ENCODE data around the gene SIRT5.

The SIRT5 gene

GRCh38 chr6:13574571-13575376, at the start of gene SIRT5:
Gene SIRT5, plus strand, starts transcription at chr6:13574601. Its CDS starts 9,510 bp downstream, at chr6:13584111.
- peaks cover 19% of the 10 kb centered on the region for H3K36me3 Mint-ChIP-seq (ENCODE audit: low read depth)

GRCh38 chr6:13524801-13525508, 49.4 kb upstream of the SIRT5 start:
- no peaks in the 10 kb centered on the region for H3K9me3 Mint-ChIP-seq
- H3K27ac Mint-ChIP-seq = no peak overlapping the region
- H3K4me3 Mint-ChIP-seq = no peak overlapping the region
- H3K36me3 Mint-ChIP-seq (ENCODE audit: low read depth) = no peaks in the 10 kb centered on the region
- DNase-seq = no peak
- H3K27me3 Mint-ChIP-seq = no peaks in the 10 kb centered on the region
- peaks cover 16% of the 10 kb centered on the region for H3K4me1 Mint-ChIP-seq (ENCODE audit: low read depth)

More at GRCh38 chr6:13574571-13575376, at the start of gene SIRT5:
- DNase-seq = peak; percentile 86
- Mint-ChIP-seq H3K27ac (peak within 1 kb of the TSS; percentile 99), H3K4me1 (ENCODE audit: low read depth) (peaks cover 29% of the 10 kb centered on the region), H3K27me3 (no peaks in the 10 kb centered on the region), H3K9me3 (no peaks in the 10 kb centered on the region), H3K4me3 (peak within 1 kb of the TSS; percentile 97)

- H3K36me3 Mint-ChIP-seq (ENCODE audit: low read depth) = no peaks in the 10 kb centered on the region
- H3K27me3 Mint-ChIP-seq = no peaks in the 10 kb centered on the region
- peaks cover 16% of the 10 kb centered on the region for H3K4me1 Mint-ChIP-seq (ENCODE audit: low read depth)
- H3K9me3 Mint-ChIP-seq = no peaks in the 10 kb centered on the region
- no peak overlapping the region for H3K27ac Mint-ChIP-seq
- DNase-seq = no peak
- no peak overlapping the region for H3K4me3 Mint-ChIP-seq
Measured at GRCh38 chr6:13526357-13526726, 48.1 kb upstream of the SIRT5 start.

GRCh38 chr6:13526727-13527670, 47.4 kb upstream of the SIRT5 start:
- Mint-ChIP-seq H3K4me1 (ENCODE audit: low read depth) (peaks cover 16% of the 10 kb centered on the region), H3K36me3 (ENCODE audit: low read depth) (no peaks in the 10 kb centered on the region), H3K4me3 (no peak overlapping the region), H3K9me3 (no peaks in the 10 kb centered on the region), H3K27me3 (no peaks in the 10 kb centered on the region), H3K27ac (no peak overlapping the region)
- no peak for DNase-seq

GRCh38 chr6:13527671-13528056, 46.7 kb upstream of the SIRT5 start:
- Mint-ChIP-seq H3K36me3 (ENCODE audit: low read depth) (no peaks in the 10 kb centered on the region), H3K4me1 (ENCODE audit: low read depth) (peaks cover 16% of the 10 kb centered on the region), H3K4me3 (no peak overlapping the region), H3K9me3 (no peaks in the 10 kb centered on the region), H3K27ac (no peak overlapping the region), H3K27me3 (no peaks in the 10 kb centered on the region)
- no peak for DNase-seq

GRCh38 chr6:13528232-13528631, 46.2 kb upstream of the SIRT5 start:
- Mint-ChIP-seq H3K27ac (no peak overlapping the region), H3K4me1 (ENCODE audit: low read depth) (peaks cover 16% of the 10 kb centered on the region), H3K9me3 (no peaks in the 10 kb centered on the region), H3K36me3 (ENCODE audit: low read depth) (no peaks in the 10 kb centered on the region), H3K4me3 (no peak overlapping the region), H3K27me3 (no peaks in the 10 kb centered on the region)
- no peak for DNase-seq

GRCh38 chr6:13528777-13529343, 45.5 kb upstream of the SIRT5 start:
- DNase-seq = no peak
- Mint-ChIP-seq H3K4me1 (ENCODE audit: low read depth) (peaks cover 16% of the 10 kb centered on the region), H3K9me3 (no peaks in the 10 kb centered on the region), H3K27ac (no peak overlapping the region), H3K4me3 (no peak overlapping the region), H3K36me3 (ENCODE audit: low read depth) (no peaks in the 10 kb centered on the region), H3K27me3 (no peaks in the 10 kb centered on the region)

- Mint-ChIP-seq H3K36me3 (ENCODE audit: low read depth) (no peaks in the 10 kb centered on the region), H3K9me3 (no peaks in the 10 kb centered on the region), H3K4me1 (ENCODE audit: low read depth) (peaks cover 4% of the 10 kb centered on the region), H3K27ac (no peak overlapping the region), H3K27me3 (no peaks in the 10 kb centered on the region), H3K4me3 (no peak overlapping the region)
- no peak for DNase-seq
Measured at GRCh38 chr6:13531956-13532355, 42.4 kb upstream of the SIRT5 start.

GRCh38 chr6:13534536-13534935, 39.9 kb upstream of the SIRT5 start:
- Mint-ChIP-seq H3K4me1 (ENCODE audit: low read depth) (peaks cover 3% of the 10 kb centered on the region), H3K9me3 (no peaks in the 10 kb centered on the region), H3K4me3 (no peak overlapping the region), H3K36me3 (ENCODE audit: low read depth) (no peaks in the 10 kb centered on the region), H3K27ac (no peak overlapping the region), H3K27me3 (no peaks in the 10 kb centered on the region)
- no peak for DNase-seq

GRCh38 chr6:13535306-13535705, 39.1 kb upstream of the SIRT5 start:
- H3K36me3 Mint-ChIP-seq (ENCODE audit: low read depth) = no peaks in the 10 kb centered on the region
- no peak for DNase-seq
- H3K4me3 Mint-ChIP-seq = no peak overlapping the region
- H3K27me3 Mint-ChIP-seq = no peaks in the 10 kb centered on the region
- peaks cover 3% of the 10 kb centered on the region for H3K4me1 Mint-ChIP-seq (ENCODE audit: low read depth)
- no peaks in the 10 kb centered on the region for H3K9me3 Mint-ChIP-seq
- no peak overlapping the region for H3K27ac Mint-ChIP-seq

GRCh38 chr6:13536796-13537526, 37.4 kb upstream of the SIRT5 start:
- Mint-ChIP-seq H3K27ac (no peak overlapping the region), H3K9me3 (no peaks in the 10 kb centered on the region), H3K4me3 (no peak overlapping the region), H3K36me3 (ENCODE audit: low read depth) (no peaks in the 10 kb centered on the region), H3K27me3 (no peaks in the 10 kb centered on the region), H3K4me1 (ENCODE audit: low read depth) (peaks cover 3% of the 10 kb centered on the region)
- DNase-seq = no peak

GRCh38 chr6:13537527-13537897, 36.9 kb upstream of the SIRT5 start:
- H3K9me3 Mint-ChIP-seq = no peaks in the 10 kb centered on the region
- no peaks in the 10 kb centered on the region for H3K36me3 Mint-ChIP-seq (ENCODE audit: low read depth)
- H3K4me1 Mint-ChIP-seq (ENCODE audit: low read depth) = peaks cover 3% of the 10 kb centered on the region
- H3K27me3 Mint-ChIP-seq = no peaks in the 10 kb centered on the region
- no peak overlapping the region for H3K27ac Mint-ChIP-seq
- DNase-seq = no peak
- H3K4me3 Mint-ChIP-seq = no peak overlapping the region

- no peaks in the 10 kb centered on the region for H3K36me3 Mint-ChIP-seq (ENCODE audit: low read depth)
- no peak for DNase-seq
- H3K27ac Mint-ChIP-seq = no peak overlapping the region
- H3K4me1 Mint-ChIP-seq (ENCODE audit: low read depth) = peaks cover 3% of the 10 kb centered on the region
- H3K27me3 Mint-ChIP-seq = no peaks in the 10 kb centered on the region
- H3K4me3 Mint-ChIP-seq = no peak overlapping the region
- no peaks in the 10 kb centered on the region for H3K9me3 Mint-ChIP-seq
Measured at GRCh38 chr6:13538084-13538483, 36.3 kb upstream of the SIRT5 start.

- no peak for DNase-seq
- Mint-ChIP-seq H3K27ac (no peak overlapping the region), H3K27me3 (no peaks in the 10 kb centered on the region), H3K36me3 (ENCODE audit: low read depth) (no peaks in the 10 kb centered on the region), H3K4me1 (ENCODE audit: low read depth) (peaks cover 3% of the 10 kb centered on the region), H3K9me3 (no peaks in the 10 kb centered on the region), H3K4me3 (no peak overlapping the region)
Measured at GRCh38 chr6:13538600-13538999, 35.8 kb upstream of the SIRT5 start.
